ENCODE measurements around the gene TMEM221.

Gene TMEM221

DNA sequence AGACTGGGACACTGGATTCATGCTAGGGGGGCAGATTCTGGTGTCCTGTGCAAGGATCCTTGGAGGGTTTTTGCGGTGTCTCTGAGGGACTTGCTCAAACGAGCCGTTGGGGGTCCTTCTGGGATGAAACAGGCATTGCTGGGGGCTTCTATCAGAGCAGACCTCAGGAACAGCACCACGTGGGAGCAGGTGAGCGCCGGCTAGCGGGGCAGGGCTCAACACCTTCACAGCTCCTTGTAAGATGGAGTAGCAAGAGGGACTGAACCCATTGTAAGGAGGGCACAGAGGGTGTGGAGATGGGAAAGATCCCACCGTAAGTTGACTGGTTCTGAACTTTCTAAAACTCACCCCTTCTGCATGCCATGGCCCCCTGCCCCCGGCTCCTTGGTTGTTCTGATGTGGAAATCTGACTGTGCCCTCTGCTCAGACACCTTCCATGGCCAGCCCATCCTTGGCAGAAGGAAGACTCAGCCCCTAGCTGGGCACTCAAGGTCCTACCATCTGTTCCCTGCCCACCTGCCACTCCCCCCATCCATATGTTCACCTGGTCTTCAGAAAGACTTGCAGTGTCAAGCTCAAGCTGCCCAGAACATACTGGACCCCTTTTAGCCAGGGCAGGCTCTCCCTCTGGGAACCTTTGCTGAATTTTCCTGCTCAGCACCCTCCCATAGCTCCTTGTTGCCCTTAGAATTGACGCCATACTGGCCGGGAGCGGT, 23.1 kb upstream of the TMEM221 start:
- no peak for DNase-seq

DNA sequence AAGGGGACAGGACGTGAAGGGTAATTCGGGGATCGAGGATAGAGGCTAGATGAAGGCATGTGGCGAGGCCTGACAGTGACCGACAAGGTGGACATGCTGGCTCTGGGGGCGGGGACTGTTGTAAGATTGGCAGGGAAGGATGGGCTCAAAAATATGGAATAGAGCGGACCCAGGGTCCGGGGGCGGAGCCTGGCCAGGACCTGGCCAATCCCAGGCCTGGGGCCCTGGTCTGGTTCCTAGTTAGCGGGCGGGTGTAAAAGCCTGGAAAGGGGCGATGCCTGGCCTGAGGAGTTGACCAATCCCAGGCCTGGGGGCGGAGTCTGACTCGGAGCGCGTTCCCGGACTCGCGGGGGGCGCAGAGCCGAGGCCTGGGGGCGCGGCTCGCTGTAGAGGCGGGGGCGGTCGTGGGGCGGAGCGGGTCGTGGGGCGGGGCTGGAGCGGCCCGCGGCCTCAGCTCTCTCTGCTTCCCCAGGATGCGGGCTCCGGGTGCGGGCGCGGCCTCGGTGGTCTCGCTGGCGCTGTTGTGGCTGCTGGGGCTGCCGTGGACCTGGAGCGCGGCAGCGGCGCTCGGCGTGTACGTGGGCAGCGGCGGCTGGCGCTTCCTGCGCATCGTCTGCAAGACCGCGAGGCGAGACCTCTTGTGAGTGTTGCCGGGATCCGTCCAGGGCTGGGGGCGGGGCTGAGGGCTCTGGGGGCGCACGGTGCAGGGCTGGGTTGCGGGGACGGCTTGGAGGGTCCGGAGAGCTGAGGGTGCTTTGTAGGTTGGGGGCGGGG, 21.8 kb upstream of the TMEM221 start, which contains the start of gene SLC27A1:
Gene SLC27A1 (plus strand): TSS at position 457 of the 774 bp plus-strand sequence. CDS start 17 bp downstream, at position 474.
- peak; percentile 99 for DNase-seq

DNA sequence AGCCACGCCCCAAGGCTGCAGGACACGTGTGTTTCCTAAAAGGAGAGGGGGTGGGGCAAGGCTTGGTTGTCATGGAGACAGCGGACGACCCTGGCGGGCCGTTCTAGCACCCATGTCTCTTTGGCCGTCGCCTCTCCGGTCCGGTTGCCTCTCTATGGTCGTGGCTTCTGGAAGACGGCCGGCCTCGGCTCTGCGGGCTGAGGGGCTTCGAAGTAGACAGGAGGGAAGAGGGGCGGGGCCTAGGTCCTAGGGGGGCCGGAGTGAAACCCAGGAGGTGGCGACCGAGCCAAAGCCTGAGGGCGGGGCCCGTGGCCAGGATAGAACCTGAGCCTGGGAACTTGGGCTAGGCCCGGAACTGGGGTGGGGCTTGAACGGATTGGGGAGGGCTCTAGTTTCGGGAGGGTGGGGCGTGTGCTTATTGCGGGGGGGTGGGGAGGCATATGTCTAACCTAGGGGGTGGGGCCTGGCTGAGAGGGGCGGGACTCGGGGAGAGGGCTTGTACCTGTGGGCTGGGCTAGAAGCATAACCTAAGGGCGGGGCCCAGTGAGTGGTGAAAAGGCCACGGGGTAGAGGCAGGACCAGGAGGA, 21.1 kb upstream of the TMEM221 start:
- DNase-seq: peak; percentile 96

DNA sequence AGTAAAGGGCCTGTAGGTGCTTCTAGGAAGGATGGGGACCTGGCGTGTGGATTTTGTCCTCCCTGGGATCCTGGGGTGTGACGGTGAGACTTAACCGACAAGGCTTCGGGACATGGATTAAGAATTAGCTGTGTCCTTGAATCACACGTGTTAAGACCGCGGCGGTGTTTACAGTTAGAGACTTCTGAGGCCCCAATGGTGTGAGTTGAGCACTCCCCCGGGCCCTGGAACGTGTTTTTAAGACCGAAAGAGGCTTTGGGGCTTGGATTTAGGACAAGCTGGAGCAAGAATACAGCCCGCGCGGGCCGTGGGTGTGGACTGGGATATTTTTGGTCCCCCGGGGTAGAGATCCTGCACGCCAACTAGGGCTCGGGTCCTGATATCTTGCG, 20.6 kb upstream of the TMEM221 start:
- no peak for DNase-seq

DNA sequence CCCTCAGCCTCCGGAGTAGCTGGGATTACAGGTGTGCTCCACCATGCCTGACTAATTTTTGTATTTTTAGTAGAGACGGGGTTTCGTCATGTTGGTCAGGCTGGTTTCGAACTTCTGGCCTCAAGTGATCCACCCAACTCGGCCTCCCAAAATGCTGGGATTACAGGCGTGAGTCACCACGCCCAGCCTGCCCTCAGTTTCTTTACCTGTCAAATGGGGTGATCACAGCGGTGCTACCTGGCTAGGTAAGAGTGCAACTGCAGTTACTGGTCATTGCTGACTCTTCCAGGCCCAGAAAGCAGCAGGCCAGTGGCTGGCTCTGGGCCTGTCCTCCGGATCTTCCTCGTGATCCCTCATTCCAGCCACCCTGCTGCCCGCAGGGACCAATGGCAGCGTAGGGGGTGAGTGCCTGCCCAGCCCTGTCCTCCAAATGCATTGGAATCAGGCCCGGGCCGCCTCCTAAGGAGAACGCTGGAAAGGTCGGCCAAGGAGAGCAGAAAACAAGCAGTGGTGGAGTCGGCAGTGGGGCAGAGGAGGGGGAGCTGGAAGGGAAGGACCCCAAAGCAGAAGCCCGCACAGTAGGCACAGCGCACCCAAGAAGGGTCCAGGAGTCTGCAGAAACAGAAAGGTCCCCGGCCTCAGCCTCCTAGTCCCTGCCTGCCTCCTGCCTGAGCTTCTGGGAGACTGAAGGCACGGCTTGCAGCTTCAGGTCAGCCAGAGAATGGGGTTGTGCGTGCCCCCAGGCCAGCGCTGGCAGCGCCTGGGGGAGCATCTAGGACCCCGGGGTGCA, 20.0 kb upstream of the TMEM221 start:
- no peak for DNase-seq

DNA sequence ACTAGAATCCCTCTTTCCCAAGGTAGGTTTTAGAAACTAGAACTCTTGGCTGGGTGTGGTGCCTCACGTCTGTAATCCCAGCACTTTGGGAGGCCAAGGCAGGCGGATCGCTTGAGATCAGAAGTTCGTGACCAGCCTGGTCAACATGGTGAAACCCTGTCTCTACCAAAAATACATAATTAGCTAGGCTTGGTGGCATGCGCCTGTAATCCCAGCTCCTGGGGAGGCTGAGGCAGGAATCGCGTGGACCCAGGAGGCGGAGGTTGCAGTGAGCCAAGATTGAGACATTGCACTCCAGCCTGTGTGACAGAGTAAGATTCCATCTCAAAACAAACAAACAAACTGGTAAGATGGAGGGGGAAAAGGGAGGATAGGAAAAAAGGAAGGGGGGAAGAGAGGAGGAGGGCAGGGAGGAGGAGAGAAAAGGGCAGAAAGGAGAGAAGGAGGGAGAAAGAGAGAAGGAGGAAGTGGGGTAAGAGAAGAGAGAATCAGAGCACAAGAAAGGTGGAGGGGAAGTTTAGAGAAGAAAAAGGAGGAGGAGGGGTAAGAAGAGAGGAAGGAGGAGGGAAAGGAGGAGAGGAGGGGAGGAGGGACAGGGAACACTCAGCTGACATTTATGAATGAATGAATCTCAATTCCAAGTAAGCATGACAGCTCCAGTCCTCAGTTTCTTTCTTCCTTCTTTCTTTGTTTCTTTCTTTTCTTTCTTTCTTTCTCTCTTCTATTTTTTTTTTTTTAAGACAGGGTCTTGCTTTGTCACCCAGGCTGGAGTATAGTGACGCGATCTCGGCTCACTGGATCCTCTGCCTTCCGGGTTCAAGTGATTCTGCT, 19.2 kb upstream of the TMEM221 start:
- no peak for DNase-seq

DNA sequence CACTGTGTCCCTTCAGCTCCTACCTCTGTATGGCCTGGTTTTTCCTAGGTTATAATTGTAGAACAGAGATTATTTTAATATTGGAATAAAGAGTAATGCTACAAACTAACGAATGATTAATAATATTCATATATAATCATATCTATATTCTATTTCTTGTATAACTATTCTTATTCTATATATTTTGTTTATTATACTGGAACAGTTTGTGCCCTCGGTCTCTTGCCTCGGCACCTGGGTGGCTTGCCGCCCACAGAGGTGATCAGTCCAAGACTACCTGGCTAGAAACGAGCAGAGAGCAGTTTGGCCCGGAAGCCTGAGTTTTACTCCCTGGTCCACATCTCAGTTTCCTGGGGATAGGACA, 18.0 kb upstream of the TMEM221 start:
- DNase-seq: no peak

DNA sequence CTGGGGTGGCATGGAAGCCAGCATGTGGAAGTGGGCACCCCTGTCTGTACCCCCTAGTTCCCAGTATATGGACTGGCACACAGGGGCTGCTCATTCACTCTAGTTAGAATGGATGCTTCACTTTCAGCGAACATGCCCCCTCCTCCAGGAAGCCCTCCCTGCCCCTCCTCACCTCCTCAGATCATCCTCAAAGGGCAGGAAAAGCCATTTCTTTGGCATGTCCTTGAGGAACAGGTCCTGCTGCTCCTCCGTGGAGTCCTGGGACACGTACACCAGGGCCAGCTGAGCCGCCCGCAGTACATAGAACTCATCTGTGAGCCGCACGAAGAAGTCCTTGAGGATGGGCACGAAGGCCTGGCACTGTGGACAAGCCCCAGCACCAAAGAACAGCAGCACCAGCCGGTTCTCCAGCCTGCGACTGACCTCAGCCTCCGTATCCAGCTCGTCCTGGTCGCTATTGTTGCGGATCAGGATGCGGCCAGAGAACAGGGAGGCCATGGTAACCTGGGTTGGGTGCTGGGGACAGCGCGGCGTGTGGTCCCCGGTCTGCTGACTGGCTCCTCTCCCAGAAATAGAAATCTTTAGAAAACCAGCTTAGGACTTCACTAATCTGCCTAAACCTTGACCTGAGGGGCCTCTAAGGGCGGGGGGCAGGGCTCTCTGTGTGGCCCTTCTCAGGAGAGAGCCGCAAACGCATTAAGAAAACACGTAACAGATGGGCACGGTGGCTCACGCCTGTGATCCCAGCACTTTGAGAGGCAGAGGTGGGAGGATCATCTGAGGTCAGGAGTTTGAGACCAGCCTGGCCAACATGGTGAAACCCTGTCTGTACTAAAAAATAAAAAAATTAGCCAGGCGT, 12.1 kb upstream of the TMEM221 start, which contains the start of gene NXNL1:
Gene NXNL1 (minus strand): TSS at position 555 of the 859 bp plus-strand sequence. CDS start 57 bp downstream, at position 498.
- DNase-seq: no peak

DNA sequence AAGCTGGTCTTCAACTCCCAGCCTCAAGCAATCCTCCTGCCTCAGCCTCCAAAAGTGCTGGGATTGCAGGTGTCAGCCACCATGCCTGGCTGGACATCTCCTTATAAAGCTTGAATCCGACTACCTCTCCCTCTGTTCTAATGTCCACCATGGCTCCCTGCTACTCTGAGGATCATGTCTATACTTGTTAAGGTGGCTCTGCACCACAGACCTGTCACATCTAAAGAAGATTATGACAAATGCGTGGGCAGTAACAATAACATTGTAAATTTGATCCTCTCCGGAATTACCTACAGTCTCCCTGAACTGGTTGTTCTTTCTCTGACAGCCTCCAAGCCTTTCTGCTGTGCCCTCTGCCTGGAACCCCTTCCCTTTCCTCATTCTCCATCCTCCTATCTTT, 10.5 kb upstream of the TMEM221 start:
- no peak for DNase-seq

DNA sequence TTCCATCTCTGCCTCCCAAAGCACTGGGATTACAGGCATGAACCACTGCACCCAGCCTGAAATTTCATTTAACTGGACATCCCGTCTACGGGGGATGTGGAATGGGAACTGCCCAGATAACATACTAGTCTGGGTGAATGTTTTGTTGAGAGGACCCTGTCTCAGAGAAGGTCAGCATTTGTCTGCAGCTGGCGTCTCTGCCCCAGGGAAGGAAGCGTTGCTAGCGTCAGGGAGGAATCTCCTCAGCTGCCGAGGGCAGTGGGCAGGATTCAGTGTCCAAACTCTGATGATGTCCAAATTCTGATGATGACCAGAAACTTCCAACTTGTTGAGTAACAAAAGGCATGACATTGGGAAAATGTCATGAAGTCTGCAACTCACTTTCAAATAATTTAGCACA, 9.1 kb upstream of the TMEM221 start:
- no peak for DNase-seq

DNA sequence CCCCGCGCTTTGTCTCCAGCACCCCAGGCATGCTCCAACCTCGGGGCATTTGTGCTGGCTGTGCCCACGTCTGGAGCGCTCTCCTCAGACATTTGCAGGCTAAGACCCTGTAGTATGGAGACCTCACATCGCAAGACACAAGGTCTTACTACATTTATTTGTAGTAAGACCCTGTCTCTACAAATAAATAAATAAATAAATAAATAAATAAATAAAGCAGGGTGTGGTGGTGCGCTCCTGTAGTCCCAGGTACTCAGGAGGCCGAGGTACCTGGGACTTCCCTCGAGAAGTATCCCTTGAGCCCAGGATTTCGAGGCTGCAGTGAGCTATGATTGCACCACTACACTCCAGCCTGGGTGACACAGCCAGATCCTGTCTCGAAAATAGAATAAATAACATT, 7.7 kb upstream of the TMEM221 start:
- DNase-seq: no peak

DNA sequence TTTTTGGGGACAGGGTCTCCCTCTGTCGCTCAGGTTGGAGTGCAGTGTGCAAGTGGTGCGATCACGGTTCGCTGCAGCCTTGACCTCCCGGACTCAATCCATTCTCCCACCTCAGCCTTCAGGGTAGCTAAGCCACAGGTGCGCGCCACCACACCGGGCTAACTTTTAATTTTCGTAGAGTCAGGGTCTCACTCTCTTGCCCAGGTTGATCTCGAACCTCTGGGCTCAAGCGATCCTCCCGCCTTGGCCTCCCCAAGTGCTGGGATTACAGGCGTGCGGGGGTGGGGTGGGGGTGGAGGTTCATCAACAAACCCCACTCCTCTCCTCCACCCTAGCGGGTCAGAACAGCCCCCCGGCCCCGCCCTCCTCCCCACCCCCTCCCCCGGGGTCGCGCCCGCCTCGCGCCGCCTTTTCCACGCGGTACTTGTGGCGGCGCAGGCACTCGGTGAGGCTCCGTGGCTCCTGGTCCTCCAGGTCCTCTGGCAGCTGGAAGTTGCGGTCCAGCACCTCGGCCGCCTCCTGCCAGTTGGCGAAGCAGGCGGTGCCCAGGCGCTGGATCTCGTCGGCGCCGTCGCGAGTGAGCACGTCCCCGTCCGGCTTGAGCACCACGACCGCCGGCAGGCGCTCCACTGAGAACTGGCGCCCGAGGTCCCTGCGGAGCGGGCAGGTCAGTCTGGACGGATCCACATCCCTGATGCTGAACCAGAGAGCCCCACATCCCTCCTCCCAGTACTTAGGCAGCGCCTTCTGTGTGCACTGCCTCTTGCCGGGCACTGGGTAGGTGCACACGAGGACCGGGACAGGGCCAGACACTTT, 7.0 kb upstream of the TMEM221 start:
- no peak for DNase-seq

DNA sequence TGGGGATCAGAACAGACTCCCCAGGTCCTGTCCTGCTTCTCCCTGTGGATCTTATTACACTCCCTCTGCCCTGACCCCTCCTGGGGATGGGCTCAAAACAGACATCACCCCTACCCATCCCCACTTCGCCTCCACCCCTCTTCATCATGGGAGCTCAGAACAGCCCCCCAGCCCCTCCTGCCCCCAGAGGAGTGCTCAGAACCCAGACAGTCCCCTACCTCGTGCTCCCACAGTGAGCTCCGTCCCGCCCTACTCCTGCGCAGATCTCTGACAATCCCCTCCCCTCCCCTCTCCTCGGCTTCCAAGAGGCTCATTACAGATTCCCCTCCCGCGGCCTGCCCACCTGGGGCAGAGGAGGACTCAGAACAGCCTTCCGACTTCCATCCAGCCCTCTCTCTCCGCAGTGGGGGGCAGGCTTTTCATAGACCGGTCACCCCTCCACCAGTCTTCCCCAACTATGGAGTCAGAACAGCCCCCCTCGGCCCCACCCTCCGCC, 6.2 kb upstream of the TMEM221 start:
- DNase-seq: no peak

DNA sequence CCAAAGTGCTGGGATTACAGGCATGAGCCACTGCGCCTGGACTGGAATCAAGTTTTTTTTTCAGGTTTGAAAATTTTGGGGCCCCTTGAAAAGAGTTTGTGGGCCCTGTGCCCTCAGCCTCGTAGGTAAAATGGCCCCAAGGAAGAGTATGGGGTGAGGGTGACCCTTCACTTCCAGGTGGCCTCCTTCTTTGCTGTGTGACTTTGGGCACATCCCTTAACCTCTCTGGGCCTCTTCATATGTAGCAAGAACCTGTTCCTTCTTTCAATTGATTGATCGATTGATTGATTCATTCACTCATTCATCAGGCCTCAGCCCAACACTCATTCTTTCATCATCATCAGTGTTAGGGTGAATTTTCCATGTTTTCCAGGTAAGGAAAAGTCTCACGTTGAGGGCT, 3.4 kb upstream of the TMEM221 start:
- no peak for DNase-seq

DNA sequence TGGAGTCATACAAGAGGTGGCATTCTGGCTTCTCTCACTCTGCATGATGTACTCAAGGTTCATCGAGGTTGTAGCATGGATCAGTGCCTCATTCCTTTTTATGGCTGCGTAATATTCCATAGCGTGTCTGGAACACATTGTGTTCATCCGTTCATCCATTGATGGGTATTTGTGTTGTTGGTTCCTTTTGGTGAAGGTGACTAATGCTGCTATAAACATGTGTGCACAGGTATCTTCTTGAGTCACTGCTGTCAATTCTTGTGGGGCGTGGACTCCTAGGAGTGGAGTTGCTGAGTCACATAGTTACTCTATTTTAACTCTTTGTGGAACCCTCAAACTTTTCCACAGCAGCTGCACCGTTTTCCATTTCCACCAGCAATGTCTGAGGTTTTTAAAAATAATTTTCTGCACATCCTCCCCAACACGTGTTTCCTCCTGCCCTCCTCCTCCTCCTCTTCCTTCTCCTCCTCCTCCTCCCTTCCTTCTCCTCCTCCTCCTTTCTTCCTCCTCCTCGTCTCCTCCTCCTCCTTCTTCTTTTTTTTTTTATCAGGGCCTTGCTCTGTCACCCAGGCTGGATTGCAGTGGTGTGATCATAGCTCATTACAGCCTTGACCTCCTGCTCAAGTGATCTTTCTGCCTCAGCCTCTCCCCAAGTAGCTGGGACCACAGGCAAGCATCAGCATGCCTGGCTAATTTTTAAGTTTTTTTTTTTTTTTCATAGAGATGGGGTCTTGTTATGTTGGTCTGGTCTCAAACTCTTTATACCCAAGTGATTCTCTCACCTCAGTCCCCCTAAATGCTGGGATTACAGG, 2.0 kb upstream of the TMEM221 start:
- DNase-seq: no peak

DNA sequence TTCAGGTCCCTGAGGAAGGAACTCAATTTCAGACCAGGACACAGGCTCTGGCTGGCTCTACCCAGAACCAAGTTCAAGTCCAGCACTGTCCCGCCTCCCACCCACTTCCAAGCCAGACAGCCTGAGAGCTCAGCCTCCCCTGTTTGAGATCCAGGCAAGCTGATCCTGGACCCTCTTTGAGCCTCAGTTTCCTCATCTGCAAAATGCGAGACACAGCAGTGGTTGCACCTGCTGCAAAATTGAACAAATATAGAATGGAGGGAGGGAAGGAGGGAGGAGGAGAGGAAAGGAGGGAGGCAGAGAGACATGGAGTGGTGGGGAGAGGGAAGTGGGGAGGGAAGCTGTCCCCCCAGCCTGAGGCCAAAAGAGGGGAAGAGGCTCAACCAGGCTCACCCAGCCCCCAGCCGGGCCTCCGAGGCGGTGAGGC, 751 bp downstream of the TMEM221 start:
- no peak for DNase-seq

DNA sequence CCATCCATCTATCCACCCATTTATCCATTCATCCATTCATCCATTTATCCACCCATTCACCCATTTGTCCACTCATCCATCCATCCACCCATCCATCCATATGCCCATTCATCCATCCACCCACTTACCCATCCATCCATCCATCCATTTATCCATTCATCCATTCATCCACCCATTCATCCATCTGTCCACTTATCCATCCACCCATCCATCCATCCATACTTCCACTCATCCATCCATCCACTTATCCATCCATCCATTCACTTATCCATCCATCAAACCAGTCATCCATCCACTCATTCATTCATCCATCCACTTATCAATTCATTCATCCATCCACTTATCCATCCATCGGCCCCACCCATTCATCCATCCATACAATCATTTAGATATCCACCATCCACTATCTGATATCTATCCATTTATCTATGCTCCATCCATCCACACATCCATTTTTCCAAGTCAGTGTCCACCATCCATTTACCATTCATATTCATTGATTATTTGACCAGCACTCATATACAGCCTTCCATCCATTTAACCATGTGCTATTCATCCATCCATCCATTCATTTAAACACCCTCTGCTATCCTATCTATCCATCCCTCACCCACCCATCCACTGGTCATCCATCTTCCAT, 2.8 kb downstream of the TMEM221 start:
- DNase-seq: no peak

DNA sequence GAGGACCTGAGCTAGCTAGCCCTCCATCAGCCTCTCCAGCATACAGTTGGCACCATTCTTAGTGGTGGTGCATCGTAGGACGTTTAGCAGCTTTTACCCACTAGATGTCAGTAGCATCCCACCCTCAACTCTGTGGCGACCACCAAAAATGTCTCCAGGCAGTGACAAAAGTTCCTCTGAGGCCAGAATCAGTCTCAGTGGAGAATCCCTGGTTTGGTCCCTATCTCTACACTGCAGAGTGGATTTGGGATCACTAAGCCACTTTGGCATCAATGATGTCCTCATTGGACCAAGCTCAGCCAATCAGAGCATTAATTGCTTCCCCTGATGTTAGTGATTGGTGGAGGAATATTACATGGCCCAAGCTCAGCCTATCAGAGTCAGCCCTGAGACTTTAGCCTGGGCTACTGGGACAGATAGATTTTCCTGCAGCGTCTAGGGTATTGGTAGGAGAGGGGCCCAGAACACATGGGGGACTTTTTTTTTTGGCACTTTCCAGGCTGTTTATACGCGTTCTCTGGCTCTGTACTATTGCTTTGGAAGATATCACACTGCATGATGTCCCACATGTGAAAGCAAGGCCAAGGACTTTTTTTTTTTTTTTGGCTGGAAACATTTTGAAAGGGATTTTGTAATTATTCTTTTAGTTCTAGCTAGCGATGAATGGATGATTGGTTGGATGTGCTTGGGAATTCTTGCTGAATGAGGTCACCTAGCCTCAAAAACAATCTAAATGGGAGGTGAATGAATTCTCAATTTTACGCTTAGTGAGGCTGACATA, 7.0 kb downstream of the TMEM221 start:
- peak; percentile 44 for DNase-seq

Data from fibroblast of skin of right biceps (primary cell).